H9 (cell line): ENCODE measurements around the gene GRK3. TPM values are rescaled to one million over a fixed set of nuclear protein-coding genes. Genes with fewer than 3 reads are reported as not detected.

Experiments used
- DNase-seq: peaks from one replicate; pipeline ENCODE4 v3.0.0-alpha.2; 2017
- H2AFZ ChIP-seq: one replicate; pipeline ENCODE4 v1.6.1; 2013; ENCODE audit warnings: mild to moderate bottlenecking, low read length, control low read depth, moderate library complexity
- H2AK5ac ChIP-seq: 2 replicates; pipeline ENCODE4 v1.6.1; 2013; ENCODE audit warnings: low read length, control low read depth, mixed read lengths; ENCODE audit not compliant: insufficient read length
- H2BK120ac ChIP-seq: one replicate; pipeline ENCODE4 v1.6.1; 2013; ENCODE audit warnings: low read depth, mild to moderate bottlenecking, low read length, control low read depth, inconsistent platforms; ENCODE audit not compliant: poor library complexity, severe bottlenecking
- H2BK12ac ChIP-seq: 2 replicates; pipeline ENCODE4 v1.6.1; 2013; ENCODE audit warnings: low read length, control low read depth, mixed read lengths, low read depth; ENCODE audit not compliant: insufficient read length
- H2BK15ac ChIP-seq: 2 replicates; pipeline ENCODE4 v1.6.1; 2013; ENCODE audit warnings: low read depth, low read length, control low read depth
- H2BK20ac ChIP-seq: one replicate; pipeline ENCODE4 v1.6.1; 2013; ENCODE audit warnings: low read depth, mild to moderate bottlenecking, low read length, control low read depth, inconsistent platforms; ENCODE audit not compliant: poor library complexity, severe bottlenecking
- H2BK5ac ChIP-seq: 2 replicates; pipeline ENCODE4 v1.6.1; 2013; ENCODE audit warnings: low read length, control low read depth, mixed read lengths; ENCODE audit not compliant: insufficient read length
- H3K14ac ChIP-seq: 2 replicates; pipeline ENCODE4 v1.6.1; 2013; ENCODE audit warnings: low read length, control low read depth; ENCODE audit not compliant: insufficient read depth
- H3K18ac ChIP-seq: 2 replicates; pipeline ENCODE4 v1.6.1; 2013; ENCODE audit warnings: low read depth, mild to moderate bottlenecking, mixed read lengths, low read length, control low read depth; ENCODE audit not compliant: insufficient read length
- H3K23ac ChIP-seq: 2 replicates; pipeline ENCODE4 v1.6.1; 2013; ENCODE audit warnings: low read length, control low read depth, mixed read lengths, low read depth; ENCODE audit not compliant: insufficient read length
- H3K23me2 ChIP-seq: 2 replicates; pipeline ENCODE4 v1.6.1; 2013; ENCODE audit warnings: low read depth, mild to moderate bottlenecking, mixed read lengths, low read length, control low read depth; ENCODE audit not compliant: insufficient read length, poor library complexity, severe bottlenecking
- H3K27ac ChIP-seq: 2 replicates; pipeline ENCODE4 v1.5.1; 2013; ENCODE audit warnings: low read length, control low read depth, mixed read lengths, low read depth; ENCODE audit not compliant: insufficient read length
- H3K27me3 ChIP-seq: 2 replicates; pipeline ENCODE4 v1.6.1; 2013; ENCODE audit warnings: low read length, control low read depth, inconsistent platforms; ENCODE audit not compliant: insufficient read depth
- H3K4ac ChIP-seq: 2 replicates; pipeline ENCODE4 v1.6.1; 2013; ENCODE audit warnings: low read depth, mild to moderate bottlenecking, control low read depth, inconsistent platforms, low read length, moderate library complexity
- H3K4me1 ChIP-seq: 2 replicates; pipeline ENCODE4 v1.6.1; 2013; ENCODE audit warnings: low read length, control low read depth, inconsistent platforms; ENCODE audit not compliant: insufficient read depth
- H3K4me2 ChIP-seq: 2 replicates; pipeline ENCODE4 v1.6.1; 2013; ENCODE audit warnings: low read length, control low read depth, mixed read lengths; ENCODE audit not compliant: insufficient read length, insufficient read depth
- H3K56ac ChIP-seq: 2 replicates; pipeline ENCODE4 v1.6.1; 2013; ENCODE audit warnings: low read depth, mild to moderate bottlenecking, mixed read lengths, low read length, control low read depth; ENCODE audit not compliant: insufficient read length
- H3K79me1 ChIP-seq: 2 replicates; pipeline ENCODE4 v1.6.1; 2013; ENCODE audit warnings: low read depth, mild to moderate bottlenecking, moderate library complexity, low read length, control low read depth, inconsistent platforms; ENCODE audit not compliant: insufficient read depth, poor library complexity, severe bottlenecking
- H3K79me2 ChIP-seq: 2 replicates; pipeline ENCODE4 v1.6.1; 2013; ENCODE audit warnings: low read length, control low read depth, inconsistent platforms; ENCODE audit not compliant: insufficient read depth
- H3K9ac ChIP-seq: 2 replicates; pipeline ENCODE4 v1.6.1; 2013; ENCODE audit warnings: low read length, control low read depth, mixed read lengths; ENCODE audit not compliant: insufficient read length; ENCODE audit errors: extremely low read depth
- H3K9me3 ChIP-seq: one replicate; pipeline ENCODE4 v1.6.1; 2013; ENCODE audit warnings: low read depth, low read length, inconsistent platforms; ENCODE audit not compliant: control insufficient read depth
- H3T11ph ChIP-seq: one replicate; pipeline ENCODE4 v1.6.1; 2013; ENCODE audit warnings: mild to moderate bottlenecking, low read length, control low read depth, inconsistent platforms
- H4K20me1 ChIP-seq: one replicate; pipeline ENCODE4 v1.6.1; 2013; ENCODE audit not compliant: control insufficient read depth, insufficient read length, insufficient read depth
- H4K5ac ChIP-seq: 2 replicates; pipeline ENCODE4 v1.6.1; 2013; ENCODE audit warnings: low read depth, mild to moderate bottlenecking, mixed read lengths, low read length, control low read depth; ENCODE audit not compliant: insufficient read length
- H4K8ac ChIP-seq: replicated peaks from 2 replicates; pipeline ENCODE4 v1.6.1; 2013; ENCODE audit warnings: low read length, control low read depth, mixed read lengths, low read depth; ENCODE audit not compliant: insufficient read length
- H4K91ac ChIP-seq: 2 replicates; pipeline ENCODE4 v1.6.1; 2013; ENCODE audit warnings: low read depth, mild to moderate bottlenecking, moderate library complexity, mixed read lengths, low read length, control low read depth; ENCODE audit not compliant: insufficient read length
- H3K27ac Mint-ChIP-seq, 3 experiments: 2 replicates in 2 of 3; 3 replicates in 1 of 3; pipeline ENCODE4 v1.8.0; 2020 to 2021; ENCODE audit warnings: mixed read lengths in 3 of 3, mild to moderate bottlenecking in 1 of 3, moderate library complexity in 1 of 3
- H3K27me3 Mint-ChIP-seq: 2 replicates; pipeline ENCODE4 v1.8.0; 2021; ENCODE audit warnings: low read depth, mild to moderate bottlenecking, moderate library complexity, mixed read lengths
- H3K36me3 Mint-ChIP-seq, 3 experiments: 2 replicates in 2 of 3; 3 replicates in 1 of 3; pipeline ENCODE4 v1.8.0; 2020 to 2021; ENCODE audit warnings: low read depth in 3 of 3, mixed read lengths in 3 of 3; ENCODE audit not compliant: insufficient read depth in 1 of 3
- H3K4me1 Mint-ChIP-seq, 2 experiments: 2 replicates each; pipeline ENCODE4 v1.8.0; 2020; ENCODE audit warnings: mixed read lengths in 2 of 2
- H3K4me3 Mint-ChIP-seq, 2 experiments: 2 replicates in 1 of 2; 3 replicates in 1 of 2; pipeline ENCODE4 v1.8.0; 2020 to 2021; ENCODE audit warnings: mild to moderate bottlenecking in 2 of 2, mixed read lengths in 2 of 2, moderate library complexity in 1 of 2
- H3K9me3 Mint-ChIP-seq, 2 experiments: 2 replicates in 1 of 2; 3 replicates in 1 of 2; pipeline ENCODE4 v1.8.0; 2020; ENCODE audit warnings: mild to moderate bottlenecking in 2 of 2, mixed read lengths in 2 of 2, moderate library complexity in 1 of 2
- WGBS: extraction: QIAGEN DNeasy Blood & Tissue Kit; methylation state at CpG from one replicate; pipeline ENCODE4 v1.1.7; 2013; ENCODE audit warnings: missing lambda C conversion rate, low lambda C conversion rate, mixed read lengths; ENCODE audit not compliant: insufficient read length; ENCODE audit errors: extremely low coverage; 5-methylcytosine and 5-hydroxymethylcytosine counted together
- total RNA-seq: library from RNA; stranded (reverse); gene quantifications from 2 replicates; pipeline ENCODE4 v1.2.1, GENCODE V29; 2021
- TF ChIP-seq, protein P1 (sequence below): fragments of 200-600 bp; sonication (generic); conservative IDR thresholded peaks from 3 replicates; pipeline ENCODE4 v1.8.0; 2021; ENCODE audit warnings: antibody characterized with exemption, mild to moderate bottlenecking

The GRK3 gene
- total RNA-seq, 1 experiment from 2014 or later, result 23.9 TPM

DNA sequence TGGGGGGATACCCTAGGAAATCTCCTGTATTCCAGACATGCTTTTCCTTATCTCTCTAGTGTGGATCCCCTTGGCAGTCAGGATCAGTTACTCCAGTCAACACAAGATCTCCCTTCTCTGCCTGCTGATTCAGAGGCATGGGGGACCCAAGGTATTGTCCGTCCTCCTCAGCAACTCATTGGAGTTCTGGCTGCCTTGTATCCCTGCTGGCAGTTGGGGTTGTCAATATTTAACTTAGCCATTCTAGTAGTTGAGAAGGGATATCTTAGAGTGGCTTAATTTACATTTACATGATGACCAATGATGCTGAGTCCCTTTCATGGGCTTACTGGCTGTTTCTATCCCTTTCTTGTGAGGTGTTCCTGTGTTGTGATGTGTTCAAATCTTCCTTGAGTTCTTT lies 74.2 kb downstream of the GRK3 start:
- H3K27me3 Mint-ChIP-seq, result no peaks in the 10 kb centered on the region
- TF ChIP-seq, protein P1, sequence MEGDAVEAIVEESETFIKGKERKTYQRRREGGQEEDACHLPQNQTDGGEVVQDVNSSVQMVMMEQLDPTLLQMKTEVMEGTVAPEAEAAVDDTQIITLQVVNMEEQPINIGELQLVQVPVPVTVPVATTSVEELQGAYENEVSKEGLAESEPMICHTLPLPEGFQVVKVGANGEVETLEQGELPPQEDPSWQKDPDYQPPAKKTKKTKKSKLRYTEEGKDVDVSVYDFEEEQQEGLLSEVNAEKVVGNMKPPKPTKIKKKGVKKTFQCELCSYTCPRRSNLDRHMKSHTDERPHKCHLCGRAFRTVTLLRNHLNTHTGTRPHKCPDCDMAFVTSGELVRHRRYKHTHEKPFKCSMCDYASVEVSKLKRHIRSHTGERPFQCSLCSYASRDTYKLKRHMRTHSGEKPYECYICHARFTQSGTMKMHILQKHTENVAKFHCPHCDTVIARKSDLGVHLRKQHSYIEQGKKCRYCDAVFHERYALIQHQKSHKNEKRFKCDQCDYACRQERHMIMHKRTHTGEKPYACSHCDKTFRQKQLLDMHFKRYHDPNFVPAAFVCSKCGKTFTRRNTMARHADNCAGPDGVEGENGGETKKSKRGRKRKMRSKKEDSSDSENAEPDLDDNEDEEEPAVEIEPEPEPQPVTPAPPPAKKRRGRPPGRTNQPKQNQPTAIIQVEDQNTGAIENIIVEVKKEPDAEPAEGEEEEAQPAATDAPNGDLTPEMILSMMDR, result no peak
- no peaks in the 10 kb centered on the region for H3K79me2 ChIP-seq

More for the DNA sequence above, 74.2 kb downstream of the GRK3 start:
- no peak overlapping the region for H4K8ac ChIP-seq
- H3K4ac ChIP-seq, result no peak overlapping the region
- H3K56ac ChIP-seq, result no peak overlapping the region
- no peak overlapping the region for H2BK120ac ChIP-seq
- Mint-ChIP-seq H3K4me1 (peaks cover 16 to 24% of the 10 kb centered on the region in 2 experiments), H3K9me3 (peaks cover 0 to 11% of the 10 kb centered on the region in 2 experiments; a peak in 3 of 5 replicates), H3K36me3 (peaks cover 16 to 27% (median 19%) of the 10 kb centered on the region in 3 experiments), H3K27ac (no peak overlapping the region), H3K4me3 (no peak overlapping the region; a peak in 1 of 5 replicates)
- no peaks in the 10 kb centered on the region; the same call in 1 of the 2 replicates for H3K4me1 ChIP-seq
- no peak overlapping the region for H2AFZ ChIP-seq
- no peaks in the 10 kb centered on the region for H3K27me3 ChIP-seq
- DNase-seq, result no peak
- H3K23ac ChIP-seq, result no peak overlapping the region
- no peak overlapping the region for H4K5ac ChIP-seq
- H3K27ac ChIP-seq, result no peak overlapping the region
- H3K4me2 ChIP-seq, result no peak overlapping the region
- no peaks in the 10 kb centered on the region for H3K79me1 ChIP-seq
- no peak overlapping the region for H2BK15ac ChIP-seq
- H4K20me1 ChIP-seq, result no peaks in the 10 kb centered on the region
- H3K9ac ChIP-seq, result no peak overlapping the region
- no peak overlapping the region for H2AK5ac ChIP-seq
- H4K91ac ChIP-seq, result no peak overlapping the region
- no peak overlapping the region for H2BK20ac ChIP-seq
- WGBS, result no CpG with 5 or more reads among the region's 1 CpG
- no peak overlapping the region for H3K18ac ChIP-seq
- no peaks in the 10 kb centered on the region for H3K23me2 ChIP-seq
- H2BK5ac ChIP-seq, result no peak overlapping the region
- no peak overlapping the region for H3T11ph ChIP-seq
- no peaks in the 10 kb centered on the region for H3K9me3 ChIP-seq
- H3K14ac ChIP-seq, result no peak overlapping the region
- no peak overlapping the region for H2BK12ac ChIP-seq
